GM18505 (cell line): ENCODE measurements around the gene SLC39A12.

ENCODE experiments used
- ATAC-seq: cut with Tn5 transposase; IDR thresholded peaks from one replicate; pipeline ENCODE4 v1.9.1; 2021; ENCODE audit not compliant: unreplicated experiment
- POLR2A ChIP-seq: IDR thresholded peaks from 4 replicates; pipeline ENCODE4 v1.6.1; 2011; ENCODE audit warnings: borderline replicate concordance; ENCODE audit not compliant: insufficient read depth, insufficient read length; ENCODE audit errors: extremely low read depth

Gene SLC39A12

DNA sequence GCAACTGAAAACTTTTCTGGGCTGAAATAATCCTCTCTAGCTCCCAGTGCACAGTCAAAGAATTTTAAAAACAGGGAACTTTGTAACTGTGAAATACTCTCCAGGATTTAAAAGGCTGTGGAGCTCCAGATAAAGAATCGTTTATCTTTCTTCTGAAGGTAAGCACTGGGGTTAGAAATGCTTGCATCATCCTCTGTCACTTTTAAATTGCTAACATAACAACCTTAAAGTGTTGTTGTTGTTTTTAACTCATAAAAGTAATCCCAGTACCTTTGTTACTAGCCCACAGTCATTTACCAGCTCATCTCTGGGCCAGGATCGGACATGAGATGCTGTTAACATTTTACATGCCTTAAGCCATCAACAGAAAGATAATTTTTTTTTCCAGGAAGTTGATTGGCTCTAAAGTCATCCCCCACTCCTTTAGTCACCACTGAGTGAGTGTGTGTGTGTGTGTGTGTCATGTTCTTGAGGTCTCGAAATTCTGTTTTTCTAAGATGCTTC, at the start of gene SLC39A12:
SLC39A12 (plus strand) TSS at position 51 of the 504 bp plus-strand sequence. CDS start 1,359 bp downstream, outside the sequence.
- no peak for ATAC-seq
- no peak for TF ChIP-seq POLR2A

- no peak for TF ChIP-seq POLR2A
- no peak for ATAC-seq
Observed at GRCh38 chr10:17904564-17904963, 47.2 kb upstream of the SLC39A12 start.

DNA sequence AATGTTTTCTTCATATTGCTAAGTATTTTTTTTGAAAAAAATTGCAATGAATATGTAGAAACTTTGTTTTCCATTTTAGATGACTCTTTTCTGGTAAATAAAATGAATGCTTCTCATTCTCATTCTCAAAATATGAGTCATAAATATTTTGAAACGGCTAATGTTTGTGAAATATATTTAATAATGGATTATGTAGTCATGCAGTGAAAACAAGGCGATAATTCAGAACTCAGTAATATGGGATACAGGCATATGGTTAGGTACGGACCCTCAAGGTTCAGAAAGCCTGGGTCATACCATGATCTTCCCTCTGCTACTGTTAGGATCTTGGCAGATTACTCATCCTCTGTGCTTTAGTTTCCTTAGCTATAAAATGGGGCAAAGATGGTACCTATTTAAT, 46.2 kb upstream of the SLC39A12 start:
- ATAC-seq, result no peak
- no peak for TF ChIP-seq POLR2A

GRCh38 chr10:17906002-17906401, 45.7 kb upstream of the SLC39A12 start:
- ATAC-seq, result no peak
- TF ChIP-seq POLR2A, result no peak

- no peak for TF ChIP-seq POLR2A
- no peak for ATAC-seq
Observed at GRCh38 chr10:17907641-17908040, 44.1 kb upstream of the SLC39A12 start.

GRCh38 chr10:17910125-17910789, 41.5 kb upstream of the SLC39A12 start:
- no peak for TF ChIP-seq POLR2A
- ATAC-seq, result peak; percentile 63

DNA sequence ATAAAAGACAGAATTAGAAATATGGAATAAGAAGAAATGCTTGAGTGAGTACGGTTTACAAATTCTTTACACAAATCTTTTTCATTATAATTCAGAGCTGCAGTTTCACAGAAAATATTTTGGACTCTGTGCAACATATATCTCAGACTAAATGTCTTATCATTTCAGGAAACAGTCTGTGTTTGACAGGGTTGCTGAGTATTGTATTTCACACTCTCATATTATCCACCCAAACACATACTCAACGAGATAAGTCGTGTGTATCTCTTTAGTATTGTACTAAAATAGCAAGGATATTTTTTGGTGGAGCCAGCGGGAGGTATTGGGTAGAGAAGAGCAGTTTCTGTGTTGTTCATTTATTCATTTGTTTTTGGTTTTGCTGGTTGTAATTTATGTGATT, 39.0 kb upstream of the SLC39A12 start:
- no peak for ATAC-seq
- no peak for TF ChIP-seq POLR2A

DNA sequence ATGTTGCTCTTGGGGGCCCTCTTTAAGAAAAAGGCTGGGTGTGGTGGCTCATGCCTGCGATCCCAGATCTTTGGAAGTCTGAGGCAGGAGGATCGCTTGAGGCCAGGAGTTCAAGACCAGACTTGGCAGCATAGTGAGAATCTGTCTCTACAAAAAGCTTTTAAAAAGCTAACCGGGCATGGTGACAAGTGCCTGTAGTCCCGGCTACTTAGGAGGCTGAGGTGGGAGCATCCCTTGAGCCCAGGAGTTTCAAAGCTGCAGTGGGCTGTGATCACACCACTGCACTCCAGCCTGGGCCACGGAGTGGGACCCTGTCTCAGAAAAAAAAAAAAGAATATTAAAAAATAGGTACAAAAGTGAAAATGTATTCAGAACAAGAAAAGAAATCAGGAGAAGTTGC, 38.1 kb upstream of the SLC39A12 start:
- ATAC-seq, result no peak
- TF ChIP-seq POLR2A, result no peak

DNA sequence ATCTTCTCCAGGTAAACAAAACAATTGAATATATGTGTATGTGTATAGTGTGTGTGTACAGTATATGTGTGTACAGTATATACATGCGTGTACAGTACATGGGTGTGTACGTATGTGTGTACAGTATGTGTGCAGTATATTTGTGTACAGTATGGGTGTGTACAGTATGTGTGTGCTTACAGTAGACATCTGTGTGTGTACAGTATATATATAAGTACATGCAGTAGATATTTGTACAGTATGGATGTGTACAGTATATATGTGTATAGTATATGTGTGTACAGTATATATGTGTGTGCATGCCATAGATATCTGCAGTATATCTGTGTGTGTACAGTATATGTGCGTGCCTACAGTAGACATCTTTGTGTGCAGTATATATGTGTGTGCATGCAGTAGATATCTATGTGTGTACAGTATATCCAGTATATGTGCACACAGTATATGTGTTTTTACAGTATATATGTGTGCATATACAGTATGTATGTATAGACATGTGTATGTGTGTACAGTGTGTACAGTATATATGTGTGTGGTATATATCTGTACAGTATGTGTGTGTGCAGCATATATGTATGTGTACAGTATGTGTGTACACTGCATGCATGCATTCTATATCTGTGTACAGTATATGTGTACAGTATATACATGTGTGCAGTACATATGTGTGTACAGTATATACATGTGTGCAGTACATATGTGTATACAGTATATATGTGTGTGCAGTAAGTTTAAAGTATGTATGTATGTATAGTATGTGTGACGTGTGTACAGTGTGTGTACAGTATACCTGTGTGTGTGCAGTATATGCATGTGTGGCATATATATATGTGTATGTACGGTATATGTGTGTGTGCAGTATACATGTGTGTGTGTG, 37.3 kb upstream of the SLC39A12 start:
- ATAC-seq, result no peak
- no peak for TF ChIP-seq POLR2A

- no peak for ATAC-seq
- no peak for TF ChIP-seq POLR2A
Observed at GRCh38 chr10:17915181-17915580, 36.5 kb upstream of the SLC39A12 start.

- no peak for TF ChIP-seq POLR2A
- ATAC-seq, result no peak
Observed at GRCh38 chr10:17918187-17918903, 33.4 kb upstream of the SLC39A12 start.

DNA sequence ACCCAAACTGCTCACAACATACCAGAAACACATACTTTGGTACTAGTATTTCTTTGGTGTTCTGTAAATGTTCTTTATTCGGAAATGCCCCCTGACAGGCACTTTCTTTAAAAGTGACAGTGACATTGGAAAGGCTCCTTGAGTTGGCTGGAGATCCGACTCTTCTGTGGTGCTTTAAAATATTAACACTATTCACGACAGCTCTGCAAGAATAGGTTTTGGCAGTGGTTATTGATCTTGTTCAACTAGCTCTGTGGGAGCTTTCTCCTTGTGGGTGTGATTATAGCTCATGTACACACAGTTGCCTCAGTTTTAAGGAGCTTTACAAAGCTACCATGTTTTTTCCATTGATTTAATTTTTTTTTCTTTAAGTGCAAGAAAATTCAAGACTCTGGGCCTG, 30.3 kb upstream of the SLC39A12 start:
- ATAC-seq, result no peak
- no peak for TF ChIP-seq POLR2A

DNA sequence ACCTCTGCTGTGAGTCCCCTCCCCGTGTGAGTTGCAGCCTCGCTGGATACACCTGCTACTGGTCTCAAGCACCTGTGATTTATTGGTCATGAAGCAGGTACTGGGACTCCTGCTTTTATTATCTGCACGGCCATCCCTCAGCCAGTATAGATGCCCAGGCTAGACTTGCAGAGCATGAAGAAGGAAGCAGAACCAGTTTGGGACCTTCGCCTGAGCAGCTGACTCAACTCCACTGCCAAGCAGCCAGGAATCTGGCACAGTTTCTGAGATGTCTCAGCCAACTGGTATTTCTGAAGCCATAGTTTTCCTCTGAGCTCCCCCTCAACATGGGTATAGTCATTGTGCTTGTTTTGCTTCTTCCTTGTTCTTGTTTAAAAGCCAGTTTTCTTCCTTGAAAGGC, 28.0 kb upstream of the SLC39A12 start:
- no peak for TF ChIP-seq POLR2A
- ATAC-seq, result no peak
